Large intestine (tissue), 3 donors: Measurements from ENCODE around the gene TLCD3B. TPM values are rescaled to one million over a fixed set of nuclear protein-coding genes. Genes with fewer than 3 reads are reported as not detected.
"Not testable (repeated sequence)": the region's sequence is repeated elsewhere in the genome, so short reads cannot be mapped to it uniquely, and the experiment has no call there.

ENCODE experiments used
- DNase-seq, 2 donors: peaks; one replicate each; pipeline versions ENCODE4 v3.0.0 to v3.0.0-alpha.2; 2013
- H3K27ac ChIP-seq: one replicate; pipeline ENCODE4 v1.5.1; 2013; ENCODE audit warnings: low read length
- H3K27me3 ChIP-seq: 2 replicates; pipeline ENCODE4 v1.6.1; 2013; ENCODE audit warnings: low read length; ENCODE audit not compliant: control insufficient read depth, insufficient read depth
- H3K36me3 ChIP-seq: 2 replicates; pipeline ENCODE4 v1.6.1; 2013; ENCODE audit warnings: low read length; ENCODE audit not compliant: control insufficient read depth, insufficient read depth
- H3K4me1 ChIP-seq: one replicate; pipeline ENCODE4 v1.6.1; 2013; ENCODE audit warnings: low read length; ENCODE audit not compliant: control insufficient read depth, insufficient read depth
- H3K4me3 ChIP-seq: one replicate; pipeline ENCODE4 v1.5.1; 2013; ENCODE audit warnings: low read length
- H3K9me3 ChIP-seq: one replicate; pipeline ENCODE4 v1.6.1; 2013; ENCODE audit warnings: mild to moderate bottlenecking, low read depth, low read length, moderate library complexity; ENCODE audit not compliant: control insufficient read depth
- WGBS: methylation state at CpG from one replicate; pipeline ENCODE4 v1.1.5; 2013; ENCODE audit warnings: low lambda C conversion rate; ENCODE audit not compliant: insufficient coverage; 5-methylcytosine and 5-hydroxymethylcytosine counted together
- polyA plus RNA-seq: library from polyadenylated mRNA; unstranded; fragments of 120-200 nt; gene quantifications from one replicate; pipeline ENCODE4 v1.2.1, GENCODE V29; 2013

TLCD3B gene
- polyA plus RNA-seq, 1 donor = 3.2 TPM

GRCh38 chr16:30026449-30026848 is 4.6 kb downstream of the TLCD3B start:
- Histone ChIP-seq H3K27ac (no peak overlapping the region), H3K9me3 (no peaks in the 10 kb centered on the region), H3K27me3 (peaks cover 54% of the 10 kb centered on the region), H3K36me3 (no peaks in the 10 kb centered on the region), H3K4me3 (no peak overlapping the region), H3K4me1 (peaks cover 5% of the 10 kb centered on the region)
- no peak for DNase-seq
- WGBS = no CpG with 5 or more reads among the region's 18 CpGs

DNA sequence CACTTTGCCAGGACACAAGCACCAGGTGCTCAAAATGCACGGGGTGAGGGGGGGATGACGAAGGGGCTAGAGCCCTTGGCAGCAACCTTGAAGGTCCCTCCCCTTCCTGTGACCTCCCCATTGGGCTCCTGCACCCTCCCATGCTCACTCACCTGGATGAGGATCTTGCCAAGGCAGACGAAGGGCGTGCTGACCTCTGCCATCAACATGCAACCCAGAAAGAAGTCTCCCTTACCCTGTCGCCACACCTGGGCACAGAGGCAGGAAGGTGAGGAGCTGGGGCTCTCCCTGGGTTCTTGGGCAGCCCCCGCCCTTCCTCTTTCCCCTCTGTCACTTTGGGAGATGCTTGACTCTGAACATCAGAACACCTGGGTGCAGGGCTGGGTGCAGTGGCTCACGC is 5.5 kb downstream of the TLCD3B start:
- Histone ChIP-seq H3K27ac (no peak overlapping the region), H3K4me3 (no peak overlapping the region), H3K9me3 (no peaks in the 10 kb centered on the region), H3K4me1 (peaks cover 6% of the 10 kb centered on the region), H3K36me3 (no peaks in the 10 kb centered on the region), H3K27me3 (peaks cover 47% of the 10 kb centered on the region)
- WGBS = no CpG with 5 or more reads among the region's 7 CpGs
- no peak for DNase-seq

- no peak overlapping the region for H3K27ac ChIP-seq
- H3K36me3 ChIP-seq = no peaks in the 10 kb centered on the region
- DNase-seq = no peak
- H3K27me3 ChIP-seq = peaks cover 43% of the 10 kb centered on the region
- no peak overlapping the region for H3K4me3 ChIP-seq
- H3K4me1 ChIP-seq = peaks cover 6% of the 10 kb centered on the region
- WGBS = no CpG with 5 or more reads among the region's 20 CpGs
- H3K9me3 ChIP-seq = no peaks in the 10 kb centered on the region
Observed at GRCh38 chr16:30025156-30025555, 5.9 kb downstream of the TLCD3B start.

DNA sequence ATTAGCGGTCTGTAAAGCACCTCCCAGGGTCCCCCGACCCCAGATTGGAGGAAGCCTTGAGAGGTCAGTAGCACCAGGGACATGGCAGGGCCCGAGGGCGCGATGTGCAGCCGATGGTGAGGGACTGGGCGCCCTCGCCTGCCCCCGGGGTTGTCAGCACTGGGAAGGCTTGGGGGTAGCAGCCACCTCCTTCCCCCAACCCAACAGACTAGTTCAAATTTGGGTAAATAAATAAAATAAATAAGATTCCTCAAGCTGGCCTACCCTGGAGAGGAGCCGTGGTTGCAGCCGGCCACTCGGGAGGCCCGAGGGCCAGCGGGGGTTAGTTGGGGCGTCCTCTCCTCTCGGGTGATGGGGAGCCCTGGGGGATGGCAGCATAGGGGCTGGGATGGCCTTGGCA is 6.6 kb downstream of the TLCD3B start:
- no peak overlapping the region for H3K27ac ChIP-seq
- H3K27me3 ChIP-seq = peaks cover 35% of the 10 kb centered on the region
- DNase-seq = no peak
- H3K4me1 ChIP-seq = peaks cover 6% of the 10 kb centered on the region
- H3K4me3 ChIP-seq = no peak overlapping the region
- WGBS = no CpG with 5 or more reads among the region's 16 CpGs
- H3K9me3 ChIP-seq = no peaks in the 10 kb centered on the region
- H3K36me3 ChIP-seq = no peaks in the 10 kb centered on the region

DNA sequence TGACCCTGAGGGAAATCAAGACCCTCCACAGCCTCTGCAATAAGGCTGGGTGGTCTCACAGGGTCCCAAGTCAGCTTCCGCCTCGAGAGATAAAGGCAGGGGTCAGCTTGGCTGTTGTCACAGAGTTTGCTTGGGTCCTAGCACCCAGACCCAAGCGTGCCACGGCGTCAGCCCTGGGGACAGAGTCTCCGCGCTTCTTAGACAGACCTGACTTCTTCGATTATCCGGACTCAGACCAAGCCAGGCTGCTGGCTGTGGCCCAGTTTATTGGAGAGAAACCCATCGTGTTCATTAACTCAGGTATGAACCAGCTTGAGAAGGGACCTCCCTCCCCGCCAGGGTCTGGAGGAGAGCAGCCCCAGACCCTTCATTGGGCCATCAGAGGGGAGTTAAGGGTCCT is 7.5 kb downstream of the TLCD3B start:
- H3K4me3 ChIP-seq = no peak overlapping the region
- H3K27ac ChIP-seq = no peak overlapping the region
- no CpG with 5 or more reads among the region's 11 CpGs for WGBS
- no peaks in the 10 kb centered on the region for H3K9me3 ChIP-seq
- H3K27me3 ChIP-seq = peaks cover 27% of the 10 kb centered on the region
- DNase-seq = no peak
- H3K4me1 ChIP-seq = peaks cover 6% of the 10 kb centered on the region
- H3K36me3 ChIP-seq = no peaks in the 10 kb centered on the region

GRCh38 chr16:30022887-30023286 is 8.2 kb downstream of the TLCD3B start, which contains the start of gene C16orf92:
Gene C16orf92 (plus strand): TSS chr16:30023198. CDS start chr16:30023341, 143 bp downstream.
- Histone ChIP-seq H3K36me3 (no peaks in the 10 kb centered on the region), H3K4me3 (no peak within 1 kb of the TSS), H3K27ac (no peak within 1 kb of the TSS), H3K9me3 (no peaks in the 10 kb centered on the region), H3K4me1 (peaks cover 6% of the 10 kb centered on the region), H3K27me3 (peaks cover 20% of the 10 kb centered on the region)
- DNase-seq = no peak
- 71% methylated on average over 1 of the region's 6 CpGs for WGBS

GRCh38 chr16:30018731-30019158 is 12.3 kb downstream of the TLCD3B start:
- Histone ChIP-seq H3K27me3 (no peaks in the 10 kb centered on the region), H3K9me3 (no peaks in the 10 kb centered on the region), H3K4me3 (no peak overlapping the region), H3K36me3 (no peaks in the 10 kb centered on the region), H3K27ac (no peak overlapping the region), H3K4me1 (peaks cover 6% of the 10 kb centered on the region)
- WGBS = no CpG with 5 or more reads among the region's 4 CpGs
- DNase-seq = no peak

- not testable (repeated sequence) for H3K27ac ChIP-seq, H3K4me1 ChIP-seq, H3K36me3 ChIP-seq, H3K9me3 ChIP-seq, H3K4me3 ChIP-seq, DNase-seq, H3K27me3 ChIP-seq
- WGBS = 100% methylated on average over 2 of the region's 4 CpGs
Observed at GRCh38 chr16:30017937-30018336, 13.1 kb downstream of the TLCD3B start.

GRCh38 chr16:30017277-30017656 is 13.8 kb downstream of the TLCD3B start:
- no peaks in the 10 kb centered on the region for H3K9me3 ChIP-seq

GRCh38 chr16:30016555-30017276 is 14.4 kb downstream of the TLCD3B start:
- H3K36me3 ChIP-seq = no peaks in the 10 kb centered on the region
- H3K27ac ChIP-seq = no peak overlapping the region
- no peak for DNase-seq
- peaks cover 11% of the 10 kb centered on the region for H3K27me3 ChIP-seq
- no CpG with 5 or more reads among the region's 8 CpGs for WGBS
- no peaks in the 10 kb centered on the region for H3K9me3 ChIP-seq
- H3K4me1 ChIP-seq = peaks cover 6% of the 10 kb centered on the region
- H3K4me3 ChIP-seq = no peak overlapping the region

More at GRCh38 chr16:30017277-30017656, 13.8 kb downstream of the TLCD3B start:
- no peaks in the 10 kb centered on the region for H3K36me3 ChIP-seq
- H3K27me3 ChIP-seq = peaks cover 5% of the 10 kb centered on the region
- H3K4me3 ChIP-seq = no peak overlapping the region
- no peak for DNase-seq
- H3K27ac ChIP-seq = no peak overlapping the region
- H3K4me1 ChIP-seq = peaks cover 6% of the 10 kb centered on the region
- WGBS = no CpG with 5 or more reads among the region's 2 CpGs

- not testable (repeated sequence) for H3K27ac ChIP-seq, H3K4me3 ChIP-seq, H3K9me3 ChIP-seq, H3K4me1 ChIP-seq, H3K36me3 ChIP-seq, DNase-seq
- H3K27me3 ChIP-seq = peaks cover 19% of the 10 kb centered on the region
- no CpG with 5 or more reads among the region's 7 CpGs for WGBS
Observed at GRCh38 chr16:30015450-30015849, 15.6 kb downstream of the TLCD3B start.
